Measurements from ENCODE around the gene HOPX.
"Not testable (repeated sequence)": the region's sequence is repeated elsewhere in the genome, so short reads cannot be mapped to it uniquely, and the experiment has no call there.

Gene HOPX

DNA sequence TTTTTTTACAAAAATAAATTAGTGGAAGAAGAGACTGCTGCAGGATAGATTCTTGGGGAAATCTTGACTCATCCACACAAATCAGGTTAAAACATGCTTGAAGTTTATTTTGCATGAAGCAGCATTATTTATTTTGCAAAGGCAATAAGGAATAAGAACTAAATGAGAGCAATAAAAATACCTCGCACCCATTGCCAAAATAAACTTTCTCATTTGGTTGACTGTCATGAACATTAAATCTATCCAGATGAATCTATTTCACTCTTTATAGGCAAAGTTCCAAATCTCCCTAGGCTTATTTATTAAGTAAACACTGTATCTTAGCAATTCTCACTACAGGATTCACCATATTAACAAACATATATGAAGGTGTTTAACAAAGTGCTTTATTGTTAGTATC is 58.9 kb downstream of the HOPX start:
- no peak for DNase-seq

DNA sequence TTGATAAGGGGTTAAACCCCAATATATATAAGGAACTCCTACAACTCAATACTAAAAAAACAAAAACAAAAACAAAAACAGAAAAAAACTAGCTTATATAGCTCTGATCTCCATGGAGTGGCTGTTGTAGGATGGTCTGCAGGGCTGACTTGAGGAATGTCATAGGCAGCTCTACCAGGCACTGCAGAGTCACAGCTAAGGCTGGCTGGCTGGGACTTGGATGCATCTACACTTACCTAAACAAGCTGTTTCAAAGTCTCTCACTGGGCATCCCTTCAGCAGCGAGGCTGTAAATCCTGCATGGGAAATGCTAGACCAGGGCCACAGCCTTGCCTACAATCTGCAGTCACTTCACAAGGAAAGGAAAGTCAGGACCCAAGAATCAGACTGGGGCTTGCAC is 61.3 kb downstream of the HOPX start:
- DNase-seq, result no peak

DNA sequence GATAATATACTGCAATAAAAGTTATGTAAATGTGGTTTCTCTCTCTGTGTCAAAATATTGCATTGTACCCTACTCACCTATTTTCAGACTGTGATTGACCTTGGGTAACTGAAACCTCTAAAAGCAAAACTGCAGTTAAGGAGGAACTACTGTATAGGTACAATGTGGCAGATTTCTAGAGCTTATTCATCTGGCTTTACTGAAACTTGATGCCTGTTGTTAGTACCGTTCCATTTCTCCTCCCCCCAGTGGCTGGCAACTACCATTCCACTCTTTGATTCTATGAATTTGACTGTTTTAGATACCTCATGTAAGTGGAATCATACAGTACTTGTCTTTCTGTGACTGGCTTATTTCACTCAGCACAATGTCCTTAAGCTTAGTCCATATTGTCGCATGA is 61.9 kb downstream of the HOPX start:
- DNase-seq, result no peak

DNA sequence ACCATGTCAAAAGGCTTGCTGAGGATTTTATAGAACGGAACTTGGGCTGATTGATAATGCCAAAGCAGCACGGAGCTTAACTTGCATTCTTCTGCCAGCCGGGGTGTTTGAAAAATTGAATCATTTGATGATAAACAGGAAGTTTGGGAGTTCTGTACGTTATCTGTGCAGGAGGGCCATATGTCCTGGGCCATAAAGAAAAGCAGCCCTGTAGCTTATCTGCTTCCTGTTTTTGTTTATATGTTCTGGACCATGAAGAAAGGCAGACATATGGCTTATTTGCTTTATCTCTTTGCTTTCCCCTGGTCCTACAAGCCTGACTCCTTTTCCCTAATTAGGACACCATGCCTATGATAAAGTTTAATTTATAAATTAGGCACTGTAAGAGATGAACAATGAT is 62.4 kb downstream of the HOPX start:
- no peak for DNase-seq

DNA sequence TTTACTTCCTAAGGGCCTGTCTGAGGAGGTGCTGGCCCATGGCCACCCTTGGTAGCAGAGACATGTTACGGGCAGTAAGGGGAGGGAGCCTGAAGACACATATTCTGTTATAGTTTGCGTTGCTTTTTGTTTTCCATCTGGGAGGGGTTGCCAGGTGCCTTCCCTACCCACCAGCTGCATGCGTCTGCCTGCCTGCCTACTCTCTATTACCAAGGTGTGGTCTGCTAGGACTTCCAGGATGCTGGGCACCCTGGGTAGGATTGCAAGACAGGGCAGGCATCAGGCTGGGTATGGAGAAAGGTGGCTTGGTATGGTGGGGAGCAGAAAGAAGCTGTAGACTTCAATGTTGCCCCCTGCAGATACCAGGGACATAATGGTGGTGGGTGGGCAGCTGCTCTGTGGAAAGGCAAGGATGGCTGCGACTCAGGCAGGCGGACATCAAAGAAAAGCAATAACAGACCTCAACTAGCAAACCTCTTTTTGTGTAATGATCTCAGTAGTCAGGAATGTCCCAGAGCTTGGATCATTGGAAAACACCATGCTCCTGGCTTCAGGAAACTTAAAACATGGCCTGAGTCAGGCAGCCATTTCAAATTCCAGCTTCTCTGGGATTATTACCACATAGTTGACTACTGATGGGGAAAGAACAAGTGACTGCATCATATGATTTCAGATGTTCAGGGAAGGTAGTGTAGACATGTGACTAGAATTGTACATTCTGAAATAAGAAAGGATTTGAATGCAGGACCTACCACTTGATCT is 67.8 kb downstream of the HOPX start:
- no peak for DNase-seq

DNA sequence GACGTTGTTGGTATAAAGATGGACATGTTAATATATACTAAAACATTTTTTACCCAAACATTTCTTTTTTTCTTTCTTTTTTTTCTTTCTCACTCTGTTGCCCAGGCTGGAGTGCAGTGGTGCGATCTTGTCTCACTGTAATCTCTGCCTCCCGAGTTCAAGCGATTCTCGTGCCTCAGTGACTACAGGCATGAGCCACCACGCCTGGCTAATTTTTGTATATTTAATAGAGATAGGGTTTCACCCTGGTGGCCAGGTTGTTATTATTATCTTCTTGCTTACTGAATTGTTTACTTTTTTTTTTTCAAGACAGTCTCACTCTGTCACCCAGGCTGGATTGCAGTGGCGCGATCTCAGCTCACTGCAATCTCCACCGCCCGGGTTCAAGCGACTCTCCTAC is 68.8 kb downstream of the HOPX start:
- no peak for DNase-seq

DNA sequence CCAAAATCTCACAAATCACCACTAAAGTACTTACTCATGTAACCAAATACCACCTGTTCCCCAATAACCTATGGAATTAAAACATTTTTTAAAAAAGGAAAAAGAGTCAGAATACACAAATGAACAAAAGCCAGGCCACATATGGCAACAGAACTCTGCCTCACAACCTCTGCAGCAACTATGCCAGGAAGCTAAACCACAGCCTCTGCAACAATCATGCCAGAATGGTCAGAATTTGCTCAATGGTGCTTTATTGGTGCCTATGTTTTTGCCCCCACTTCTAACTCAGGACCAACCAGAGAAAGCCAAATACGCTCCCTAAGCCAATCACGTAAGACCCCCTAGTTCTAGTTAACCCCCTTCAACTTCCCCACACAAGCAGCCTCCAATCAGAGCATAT is 69.6 kb downstream of the HOPX start:
- DNase-seq, result no peak

DNA sequence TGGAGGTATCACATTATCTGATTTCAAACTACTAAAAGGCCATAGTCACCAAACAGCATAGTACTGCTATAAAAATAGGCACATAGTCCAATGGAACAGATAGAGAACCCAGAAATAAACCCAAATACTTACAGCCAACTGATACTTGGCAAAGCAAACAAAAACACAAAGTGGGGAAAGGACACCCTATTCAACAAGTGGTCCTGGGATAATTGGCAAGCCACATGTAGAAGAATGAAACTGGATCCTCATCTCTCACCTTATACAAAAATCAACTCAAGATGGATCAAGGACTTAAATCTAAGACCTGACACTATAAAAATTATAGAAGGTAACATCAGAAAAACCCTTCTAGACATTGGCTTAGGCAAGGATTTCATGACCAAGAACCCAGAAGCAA is 70.9 kb downstream of the HOPX start:
- DNase-seq, result not testable (repeated sequence)

DNA sequence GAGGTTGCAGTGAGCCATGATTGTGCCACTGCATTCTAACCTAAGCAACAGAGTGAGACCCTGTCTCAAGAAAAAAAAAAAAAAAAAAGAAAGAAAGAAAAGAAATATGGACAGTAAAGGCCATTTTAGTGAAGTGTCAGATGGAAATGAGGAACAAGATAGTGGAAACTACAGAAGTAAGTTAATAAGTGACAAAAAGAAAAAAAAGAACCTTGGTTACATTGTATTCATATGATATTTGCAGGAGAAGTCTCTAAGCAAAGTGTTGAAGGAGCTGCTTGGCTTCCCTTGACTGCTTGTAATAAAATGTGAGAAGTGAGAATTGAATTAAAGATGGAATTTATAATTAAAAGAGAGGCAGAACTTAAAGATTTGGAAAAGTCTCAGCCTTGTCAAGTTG is 73.2 kb downstream of the HOPX start:
- no peak for DNase-seq

DNA sequence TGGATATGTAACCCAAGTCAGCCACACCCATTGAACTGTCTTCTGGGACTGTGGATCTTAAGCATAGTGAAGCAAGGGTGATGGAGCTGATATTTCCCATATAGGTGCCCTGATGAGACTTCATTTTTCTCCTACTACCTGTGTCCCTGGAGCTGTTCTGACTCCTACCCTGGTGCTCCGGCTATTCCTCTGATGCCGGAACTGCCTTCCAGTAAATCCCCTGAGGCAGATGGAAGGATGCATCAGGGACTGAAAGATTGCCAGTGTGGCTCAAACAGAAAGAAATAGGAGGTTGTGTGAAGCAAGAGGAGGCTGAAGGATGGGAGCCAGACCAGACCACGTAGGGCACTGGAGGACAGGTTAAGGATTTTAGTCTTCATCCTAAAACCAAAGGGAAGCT is 74.7 kb downstream of the HOPX start:
- no peak for DNase-seq

DNA sequence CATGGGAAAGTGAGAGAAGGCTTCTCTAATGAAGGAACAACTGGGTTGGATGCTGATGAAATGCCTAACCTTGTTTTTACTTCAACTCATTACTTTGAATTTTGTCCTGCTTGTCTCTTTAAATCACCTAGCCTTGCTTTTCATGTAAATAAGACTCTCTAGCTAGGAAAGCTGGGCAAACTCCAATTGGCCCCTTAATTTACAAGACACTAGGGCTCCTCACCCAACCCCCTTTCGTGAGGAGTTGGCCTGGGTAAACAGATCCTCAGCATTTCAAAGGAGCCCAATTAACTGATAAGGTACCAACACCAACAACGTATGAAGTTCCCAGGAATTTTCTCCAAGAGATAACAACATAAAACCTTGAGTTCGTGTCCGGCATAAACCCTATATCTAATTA is 75.6 kb downstream of the HOPX start:
- not testable (repeated sequence) for DNase-seq

DNA sequence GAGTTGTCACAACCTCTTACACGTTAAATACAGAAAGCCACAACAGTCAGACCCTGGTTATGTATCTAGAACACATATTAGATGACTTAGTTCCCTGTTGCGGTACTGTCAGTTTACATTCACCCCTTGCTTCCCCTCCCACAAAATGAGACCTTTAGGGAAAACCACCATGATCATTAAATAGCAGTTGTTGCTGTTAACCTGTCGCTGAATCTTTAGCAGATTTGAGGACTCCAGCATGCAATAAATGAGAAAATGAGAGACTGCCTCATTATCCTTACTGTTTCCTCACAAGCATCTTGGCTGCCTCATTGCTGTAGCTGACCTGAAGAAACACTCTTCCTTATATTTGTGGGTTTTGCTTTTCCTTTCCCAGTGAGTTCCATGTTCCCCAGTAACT is 77.8 kb downstream of the HOPX start:
- no peak for DNase-seq
